Colon (tissue), 2 donors: ENCODE data around the gene SLC25A15.
A peak's percentile ranks its signal among the peaks of the same experiment; 100 is the strongest.
"Not testable (repeated sequence)": the region's sequence is repeated elsewhere in the genome, so short reads cannot be mapped to it uniquely, and the experiment has no call there.

ENCODE experiments used
- FAIRE-seq: peaks from 2 replicates; lab custom pipeline; 2012; peaks lifted over from hg19 to GRCh38; lab: Jason Lieb, UNC
- donor health status: control.
- donor health status: control.

The SLC25A15 gene

DNA sequence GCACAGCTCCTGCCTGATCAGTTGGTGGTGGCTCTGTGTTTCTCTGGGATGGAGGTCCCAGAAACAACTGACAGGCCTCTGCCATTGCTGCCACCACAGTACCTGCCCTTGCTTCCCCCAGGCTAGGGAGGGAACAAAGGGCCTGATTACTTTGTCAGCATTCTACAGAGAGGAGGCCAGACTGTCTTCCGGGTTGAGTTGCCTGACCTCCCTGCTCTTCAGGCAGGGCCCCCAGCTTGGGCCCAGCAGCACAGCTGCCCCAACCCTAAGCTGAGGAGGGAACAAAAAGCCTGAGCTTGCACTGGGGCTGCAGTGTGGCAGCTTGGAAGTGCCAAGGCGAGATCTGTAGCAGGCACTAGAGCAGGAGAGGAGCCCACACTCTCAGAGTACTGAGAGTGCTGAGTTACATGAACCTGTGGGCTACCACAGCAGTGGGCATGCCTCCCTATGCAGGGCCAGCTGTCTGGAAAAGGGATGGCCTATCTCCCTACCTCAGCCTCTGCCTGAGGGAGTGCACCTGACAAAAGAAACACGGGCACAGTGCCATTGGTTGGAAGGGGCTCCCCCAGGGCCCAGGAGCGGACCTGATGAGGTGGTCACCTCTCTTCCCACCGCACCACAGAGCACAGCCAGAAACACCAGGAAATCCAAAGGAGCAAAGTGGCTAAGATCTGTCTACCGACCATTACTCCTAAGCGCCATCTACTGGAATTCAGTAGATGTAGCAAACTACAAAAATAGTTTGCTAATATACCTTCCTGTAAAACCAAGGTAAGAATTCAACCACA lies 24.4 kb downstream of the SLC25A15 start:
- no peak for FAIRE-seq

DNA sequence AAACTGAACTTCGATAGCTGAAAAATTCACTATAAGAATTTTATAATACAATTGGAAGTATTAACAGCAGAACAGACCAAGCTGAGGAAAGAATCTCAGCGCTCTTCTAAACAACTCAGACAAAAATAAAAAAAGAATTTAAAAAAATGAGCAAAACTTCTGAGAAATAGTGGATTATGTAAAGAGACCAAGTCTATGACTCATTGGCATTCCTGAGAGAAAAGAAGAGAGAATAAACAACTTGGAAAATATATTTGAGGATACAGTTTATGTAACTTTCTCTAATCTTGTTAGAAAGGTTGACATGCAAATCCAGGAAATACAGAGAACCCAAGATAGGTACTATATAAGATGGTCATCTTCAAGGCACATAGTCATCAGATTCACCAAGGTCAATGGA lies 25.4 kb downstream of the SLC25A15 start:
- no peak for FAIRE-seq

DNA sequence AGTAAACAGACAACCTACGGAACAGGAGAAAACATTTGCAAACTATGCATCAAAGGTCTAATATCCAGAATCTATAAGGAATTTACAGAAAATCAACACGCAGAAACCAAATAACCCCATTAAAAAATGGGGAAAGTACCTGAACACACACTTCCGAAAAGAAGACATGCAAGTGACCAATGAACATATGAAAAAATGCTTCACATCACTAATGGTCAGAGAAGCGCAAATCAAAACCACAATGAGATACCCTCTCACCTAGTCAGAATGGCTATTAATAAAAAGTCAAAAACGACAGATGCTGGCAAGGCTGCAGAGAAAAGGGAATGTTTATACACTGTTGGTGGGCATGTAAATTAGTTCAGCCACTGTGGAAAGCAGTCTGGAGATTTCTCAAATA lies 29.5 kb downstream of the SLC25A15 start:
- no peak for FAIRE-seq

DNA sequence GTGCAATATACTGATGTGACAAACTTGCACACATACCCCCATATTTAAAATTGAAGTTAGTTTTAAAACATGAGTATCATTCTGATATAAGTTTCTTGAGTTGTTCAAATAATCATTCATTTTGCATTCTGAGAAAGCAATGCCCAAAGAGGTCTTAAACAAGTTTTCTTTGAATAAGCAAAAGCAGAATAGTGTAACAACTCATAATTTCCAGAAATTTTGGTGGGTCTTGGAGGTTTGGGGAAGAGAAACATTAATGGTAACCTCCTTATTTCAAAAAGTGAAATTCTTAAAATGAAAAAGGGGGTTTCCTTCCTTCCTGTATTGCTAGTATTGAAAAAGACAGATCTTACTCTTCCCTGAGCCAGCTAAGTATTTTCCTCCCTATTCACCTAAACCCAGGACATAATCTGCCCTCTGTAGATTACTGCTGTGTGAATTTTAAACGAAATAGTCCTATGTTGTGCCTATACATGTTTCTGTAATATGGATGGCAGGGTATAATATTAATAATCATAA lies 30.4 kb downstream of the SLC25A15 start:
- peak; percentile 31 for FAIRE-seq

DNA sequence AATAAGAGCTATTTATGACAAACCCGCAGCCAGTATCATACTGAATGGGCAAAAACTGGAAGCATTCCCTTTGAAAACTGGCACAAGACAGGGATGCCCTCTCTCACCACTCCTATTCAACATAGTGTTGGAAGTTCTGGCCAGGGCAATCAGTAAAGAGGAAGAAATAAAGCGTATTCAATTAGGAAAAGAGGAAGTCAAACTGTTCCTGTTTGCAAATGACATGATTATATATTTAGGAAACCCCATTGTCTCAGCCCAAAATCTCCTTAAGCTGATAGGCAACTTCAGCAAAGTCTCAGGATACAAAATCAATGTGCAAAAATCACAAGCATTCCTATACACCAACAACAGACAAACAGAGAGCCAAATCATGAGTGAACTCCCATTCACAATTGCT lies 50.3 kb downstream of the SLC25A15 start:
- FAIRE-seq, result not testable (repeated sequence)

DNA sequence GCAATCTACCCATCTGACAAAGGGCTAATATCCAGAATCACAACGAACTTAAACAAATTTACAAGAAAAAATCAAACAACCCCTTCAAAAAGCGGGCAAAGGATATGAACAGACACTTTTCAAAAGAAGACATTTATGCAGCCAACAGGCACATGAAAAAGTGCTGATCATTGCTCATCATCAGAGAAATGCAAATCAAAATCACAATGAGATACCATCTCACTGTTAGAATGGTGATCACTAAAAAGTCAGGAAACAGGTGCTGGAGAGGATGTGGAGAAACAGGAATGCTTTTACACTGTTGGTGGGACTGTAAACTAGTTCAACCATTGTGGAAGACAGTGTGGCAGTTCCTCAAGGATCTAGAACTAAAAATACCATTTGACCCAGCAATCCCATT lies 51.5 kb downstream of the SLC25A15 start:
- FAIRE-seq, result not testable (repeated sequence)
